GM20000 (cell line): ENCODE data around the gene PRKAR2B.

Experiments
- DNase-seq: peaks from one replicate; pipeline ENCODE4 v3.0.0; 2012; ENCODE audit warnings: low spot score
- CTCF ChIP-seq: IDR thresholded peaks from 2 replicates; pipeline ENCODE4 v1.5.1; 2012; ENCODE audit warnings: mild to moderate bottlenecking, control low read depth; ENCODE audit errors: extremely low read depth, missing control alignments

Gene PRKAR2B

GRCh38 chr7:107166736-107167426 lies 122.4 kb downstream of the PRKAR2B start:
- no peak for TF ChIP-seq CTCF
- DNase-seq = no peak

GRCh38 chr7:107167483-107168232 lies 123.2 kb downstream of the PRKAR2B start:
- no peak for TF ChIP-seq CTCF
- DNase-seq = peak; percentile 25

GRCh38 chr7:107168233-107169119 lies 124.0 kb downstream of the PRKAR2B start, which contains the start of gene HBP1:
TSS of gene HBP1 (plus strand) at chr7:107169003. CDS start at chr7:107179894, 10,891 bp downstream.
- DNase-seq = peak; percentile 95
- no peak for TF ChIP-seq CTCF

- TF ChIP-seq CTCF = no peak
- peak; percentile 84 for DNase-seq
Measured at GRCh38 chr7:107169120-107170050, 124.9 kb downstream of the PRKAR2B start.

- no peak for TF ChIP-seq CTCF
- DNase-seq = peak; percentile 6
Measured at GRCh38 chr7:107170051-107170915, 125.8 kb downstream of the PRKAR2B start.

DNA sequence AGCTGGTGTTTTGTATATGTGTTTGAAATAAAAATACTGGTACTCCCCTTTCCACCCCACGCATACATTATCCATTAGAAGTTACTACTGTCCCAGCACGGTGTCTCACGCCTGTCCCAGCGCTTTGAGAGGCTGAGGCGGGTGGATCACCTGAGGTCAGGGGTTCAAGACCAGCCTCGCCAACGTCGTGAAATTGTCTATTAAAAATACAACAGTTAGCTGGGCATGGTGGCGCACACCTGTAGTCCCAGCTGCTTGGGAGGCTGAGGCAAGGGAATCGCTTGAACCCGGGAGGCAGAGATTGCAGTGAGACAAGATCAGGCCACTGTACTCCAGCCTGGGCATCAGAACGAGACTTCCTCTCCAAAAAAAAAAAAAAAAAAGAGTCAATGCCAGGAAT lies 127.0 kb downstream of the PRKAR2B start:
- TF ChIP-seq CTCF = no peak

More for the DNA sequence above, 127.0 kb downstream of the PRKAR2B start:
- DNase-seq = no peak
